Upper lobe of left lung (tissue), 6 donors: ENCODE data around the gene NPIPB8. TPM values are rescaled to one million over a fixed set of nuclear protein-coding genes. Genes with fewer than 3 reads are reported as not detected.
"Not testable (repeated sequence)": the region's sequence is repeated elsewhere in the genome, so short reads cannot be mapped to it uniquely, and the experiment has no call there.

Experiments
- ATAC-seq, 2 donors: fragments of 200-7000 bp; cut with Tn5 transposase; one replicate each; pipeline ENCODE4 v1.9.1; 2022; ENCODE audit warnings: mild to moderate bottlenecking in 2 of 2, moderate library complexity in 2 of 2; ENCODE audit not compliant: low FRiP score in 2 of 2
- DNase-seq, 2 donors: peaks; one replicate each; pipeline ENCODE4 v3.0.0-alpha.2; 2019 to 2020
- H3K27ac ChIP-seq, 4 donors: fragments of 200-600 bp; sonication (generic); one replicate each; pipeline ENCODE4 v1.5.1; 2016 to 2019
- H3K27me3 ChIP-seq, 4 donors: fragments of 200-600 bp; sonication (generic); one replicate each; pipeline ENCODE4 v1.5.1; 2017 to 2019
- H3K36me3 ChIP-seq, 4 donors: fragments of 200-600 bp; sonication (generic); one replicate each; pipeline ENCODE4 v1.5.1; 2016 to 2019
- H3K4me1 ChIP-seq, 4 donors: fragments of 200-600 bp; sonication (generic); one replicate each; pipeline ENCODE4 v1.5.1; 2018 to 2019
- H3K4me3 ChIP-seq, 4 donors: fragments of 200-600 bp; sonication (generic); one replicate each; pipeline ENCODE4 v1.5.1; 2017 to 2019; ENCODE audit warnings: mild to moderate bottlenecking in 2 of 4, moderate library complexity in 1 of 4
- H3K9me3 ChIP-seq, 4 donors: fragments of 200-600 bp; sonication (generic); one replicate each; pipeline ENCODE4 v1.5.1; 2018 to 2019
- CTCF ChIP-seq, 6 experiments: fragments of 450-650 bp in 4 of 6; fragments of 200-600 bp in 2 of 6; sonication (generic) in 2 of 6; IDR thresholded peaks; one replicate each; pipeline ENCODE4 v1.5.1; 2016 to 2019; ENCODE audit warnings: antibody characterized with exemption in 6 of 6
- EP300 ChIP-seq, 4 donors: sonication (generic); formaldehyde crosslinking; IDR thresholded peaks; one replicate each; pipeline ENCODE4 v1.5.1; 2017; ENCODE audit warnings: antibody characterized with exemption in 4 of 4, control low read depth in 2 of 4
- POLR2A ChIP-seq, 4 donors: fragments of 450-650 bp; IDR thresholded peaks; one replicate each; pipeline ENCODE4 v1.5.1; 2016 to 2017; ENCODE audit warnings: antibody characterized with exemption in 4 of 4, mild to moderate bottlenecking in 2 of 4
- POLR2AphosphoS5 ChIP-seq, 2 donors: sonication (generic); formaldehyde crosslinking; IDR thresholded peaks; one replicate each; pipeline ENCODE4 v1.5.1; 2017; ENCODE audit warnings: antibody characterized with exemption in 2 of 2
- WGBS, 2 donors: methylation state at CpG; one replicate each; pipeline ENCODE4 v1.1.5; 2017 to 2018; 5-methylcytosine and 5-hydroxymethylcytosine counted together
- total RNA-seq, 6 donors: library from RNA; depleted of rRNA in 4 of 6; stranded (reverse); fragments of >200 nt in 4 of 6; gene quantifications; one replicate each; pipeline versions ENCODE4 v1.1.0 to v1.2.1, GENCODE V29; 2016 to 2021
- donor health status: DM: no; HTN: no; CAD: no; lungs with moderate emphysema.
- donor health status: DM: no; HTN: yes; CAD: no; lungs with severe emphysema.

The NPIPB8 gene
- total RNA-seq, 6 donors from 2014 or later = 0.67 to 2.3 TPM; not detected in 4

- H3K4me3 ChIP-seq = peak within 1 kb of the TSS; percentile 7 to 56 (median 45)
- ATAC-seq = peak; percentile 84 to 86
These were observed 28.0 kb upstream of the NPIPB8 start, which contains the start of gene SULT1A1 for GRCh38 chr16:28609631-28610594. TSS of gene SULT1A1 (minus strand) at chr16:28610044. CDS start at chr16:28608855, 1,189 bp downstream.

GRCh38 chr16:28610595-28611191 lies 27.2 kb upstream of the NPIPB8 start:
- peaks cover 0 to 17% (median 14%) of the 10 kb centered on the region in 4 donors for H3K36me3 ChIP-seq
- H3K9me3 ChIP-seq = no peaks in the 10 kb centered on the region
- H3K27ac ChIP-seq = peak overlapping the region; percentile 71 to 86 (median 82)
- ATAC-seq = no peak
- DNase-seq = no peak
- WGBS, 2 donors = 71% methylated on average over 10 of the region's 10 CpGs
- TF ChIP-seq CTCF (IDR thresholded peaks at IDR 0.05) (no peak), EP300 (IDR thresholded peaks at IDR 0.05) (no peak), POLR2AphosphoS5 (IDR thresholded peaks at IDR 0.05) (no peak), POLR2A (IDR thresholded peaks at IDR 0.05) (no peak)
- peak overlapping the region in 1 of 4 donors; percentile 56 for H3K4me3 ChIP-seq
- H3K27me3 ChIP-seq = no peaks in the 10 kb centered on the region
- peaks cover 32 to 39% (median 34%) of the 10 kb centered on the region in 4 donors for H3K4me1 ChIP-seq

More at GRCh38 chr16:28609631-28610594, 28.0 kb upstream of the NPIPB8 start, which contains the start of gene SULT1A1:
- Histone ChIP-seq H3K27ac (peak within 1 kb of the TSS; percentile 71 to 86 (median 82)), H3K9me3 (no peaks in the 10 kb centered on the region), H3K27me3 (no peaks in the 10 kb centered on the region), H3K36me3 (peaks cover 0 to 25% (median 20%) of the 10 kb centered on the region in 4 donors), H3K4me1 (peaks cover 32 to 39% (median 34%) of the 10 kb centered on the region in 4 donors)
- 9 to 17% methylated on average over 8 to 11 of the region's 11 CpGs for WGBS, 2 donors
- DNase-seq = peak; percentile 87 to 93
- TF ChIP-seq POLR2A (IDR thresholded peaks at IDR 0.05) (peak in 2 of 4 donors; percentile 20 to 54), CTCF (IDR thresholded peaks at IDR 0.05) (no peak), POLR2AphosphoS5 (IDR thresholded peaks at IDR 0.05) (peak; percentile 11 to 23), EP300 (IDR thresholded peaks at IDR 0.05) (no peak)

GRCh38 chr16:28612359-28613280 lies 25.2 kb upstream of the NPIPB8 start:
- not testable (repeated sequence) for H3K4me3 ChIP-seq, DNase-seq, H3K27me3 ChIP-seq, H3K9me3 ChIP-seq, H3K27ac ChIP-seq, H3K36me3 ChIP-seq
- WGBS, 2 donors = no CpG with 5 or more reads among the region's 17 CpGs
- ATAC-seq = peak; percentile 58 to 68
- peaks cover 31 to 44% (median 34%) of the 10 kb centered on the region in 4 donors for H3K4me1 ChIP-seq

GRCh38 chr16:28613912-28614311 lies 24.0 kb upstream of the NPIPB8 start:
- H3K27me3 ChIP-seq, H3K36me3 ChIP-seq, H3K9me3 ChIP-seq, H3K27ac ChIP-seq, H3K4me3 ChIP-seq, ATAC-seq: not testable (repeated sequence)
- peaks cover 18 to 31% (median 23%) of the 10 kb centered on the region in 4 donors for H3K4me1 ChIP-seq
- DNase-seq = peak in 1 of 2 donors; percentile 67
- 60% methylated on average over 1 of the region's 26 CpGs; no CpG with 5 or more reads in 1 of the 2 donors for WGBS, 2 donors

GRCh38 chr16:28614561-28614960 lies 23.3 kb upstream of the NPIPB8 start:
- H3K9me3 ChIP-seq, H3K27me3 ChIP-seq, H3K36me3 ChIP-seq, ATAC-seq, DNase-seq, H3K4me3 ChIP-seq, H3K27ac ChIP-seq: not testable (repeated sequence)
- 83 to 96% methylated on average over 8 to 11 of the region's 16 CpGs for WGBS, 2 donors
- peaks cover 13 to 24% (median 17%) of the 10 kb centered on the region in 4 donors for H3K4me1 ChIP-seq
